Measurements from ENCODE around the gene PSMB9.
A peak's percentile ranks its signal among the peaks of the same experiment; 100 is the strongest.
"Not testable (repeated sequence)": the region's sequence is repeated elsewhere in the genome, so short reads cannot be mapped to it uniquely, and the experiment has no call there.

PSMB9 gene

DNA sequence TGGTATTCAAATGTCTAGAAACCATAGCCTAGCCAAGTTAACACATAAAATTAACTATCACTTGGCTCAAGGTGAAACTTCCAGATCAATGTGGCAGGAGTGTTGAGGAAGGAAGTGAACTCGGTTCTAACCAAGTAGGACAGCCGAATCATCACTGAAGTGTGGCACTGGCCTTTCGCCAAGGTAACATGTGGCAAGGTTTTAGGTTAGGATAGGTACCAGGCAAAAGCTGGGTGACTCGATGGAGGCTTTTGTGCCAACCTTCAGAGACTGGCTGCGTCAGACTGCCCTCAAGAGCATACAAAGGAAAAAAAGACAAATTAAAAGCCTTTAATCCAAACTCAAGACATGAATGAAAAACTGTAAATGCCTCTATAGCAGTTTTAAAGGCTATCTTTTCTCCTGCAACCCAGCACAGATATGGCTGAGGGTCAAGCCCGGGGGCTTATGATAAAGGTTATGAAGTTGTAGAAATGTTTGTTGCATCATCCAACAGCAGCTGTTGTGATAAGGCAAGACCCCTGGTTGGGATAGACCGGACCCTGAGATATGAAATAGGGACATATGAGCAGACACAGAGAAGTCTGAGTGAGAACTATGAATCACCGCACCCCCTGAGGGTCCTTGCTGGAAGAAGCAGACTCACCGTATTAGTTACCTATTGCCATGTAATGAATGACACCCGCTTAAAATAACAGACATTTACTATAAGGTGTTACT, 11.9 kb downstream of the PSMB9 start:
- DNase-seq = no peak

DNA sequence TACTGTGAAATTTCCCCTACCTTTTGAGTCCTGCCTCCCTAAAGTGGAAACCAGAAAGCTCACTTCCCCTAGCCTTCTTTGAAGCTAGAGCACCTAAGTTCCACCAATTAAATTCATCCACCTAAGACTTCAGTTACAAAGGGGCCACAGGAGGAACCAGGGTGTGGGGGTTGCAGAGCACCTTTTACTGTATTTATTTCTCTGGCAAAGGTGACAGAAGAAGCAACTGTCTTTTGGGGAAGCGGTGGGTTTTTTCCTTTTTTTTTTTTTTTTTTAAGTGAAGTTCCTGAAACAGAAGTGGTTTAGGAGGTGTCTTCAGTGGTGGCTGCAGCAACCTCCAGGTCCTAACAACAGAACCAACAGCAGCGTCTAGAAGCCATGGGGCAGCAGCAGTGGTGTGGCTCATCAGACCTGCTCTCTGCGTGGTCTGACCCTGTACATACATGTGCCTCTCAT, 13.1 kb downstream of the PSMB9 start:
- peak; percentile 28 to 44 for DNase-seq

DNA sequence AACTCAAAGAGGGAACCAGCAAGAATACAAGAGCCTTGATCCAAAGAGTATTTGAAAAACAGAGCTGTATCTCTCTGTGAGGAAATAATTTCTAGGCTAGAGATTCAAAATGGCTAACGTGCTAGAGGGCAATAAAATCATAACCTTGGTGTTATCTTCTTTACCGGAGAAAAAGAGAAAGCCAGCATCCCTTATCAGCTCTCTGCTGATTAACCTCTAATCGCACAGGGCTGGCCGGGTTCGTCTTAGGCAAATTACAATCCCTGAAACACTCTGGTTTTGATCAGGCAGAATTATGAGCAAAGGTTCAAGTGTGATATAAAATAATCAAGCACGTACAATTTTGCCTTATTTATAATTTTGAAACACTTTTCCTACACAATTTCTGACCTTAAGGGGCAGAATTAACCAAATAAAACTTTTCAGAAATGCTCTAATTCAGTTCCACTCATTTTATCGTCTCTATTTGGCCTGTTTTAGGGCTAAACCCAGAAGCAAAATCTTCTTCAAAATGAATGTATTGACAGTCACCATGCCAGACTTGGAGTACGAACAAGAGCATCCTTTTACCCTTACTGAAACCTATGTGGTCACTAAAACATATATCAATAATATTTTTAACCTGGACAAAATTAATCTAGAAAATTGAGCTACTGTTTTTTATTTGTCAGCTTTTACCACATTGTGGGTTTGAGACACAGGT, 13.7 kb downstream of the PSMB9 start:
- no peak for DNase-seq

DNA sequence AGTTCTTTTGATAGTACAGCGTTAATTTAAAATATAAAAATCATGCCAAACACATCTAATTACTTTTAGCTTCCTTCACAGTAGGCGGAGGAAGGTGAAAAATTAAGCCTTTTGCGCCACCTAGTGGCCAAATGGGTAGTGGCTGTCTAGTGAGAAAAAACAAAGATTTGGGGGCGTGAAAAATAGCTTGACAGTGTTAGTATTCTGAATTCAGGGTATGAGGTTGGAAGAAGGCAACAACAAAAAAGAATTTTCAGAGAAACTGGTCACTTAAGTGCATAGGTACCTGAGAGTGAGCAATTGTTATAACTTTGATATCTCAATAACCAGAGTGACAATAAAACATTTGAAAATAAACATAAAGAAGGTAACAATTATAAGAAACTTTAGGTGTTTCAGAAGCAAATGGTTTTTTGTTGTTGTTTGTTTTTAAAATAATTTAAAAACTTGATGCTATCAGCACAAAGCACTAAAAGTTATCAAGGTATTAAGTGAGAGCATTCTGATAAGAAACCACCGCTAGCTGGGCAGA, 14.3 kb downstream of the PSMB9 start:
- DNase-seq = peak; percentile 85 to 89

DNA sequence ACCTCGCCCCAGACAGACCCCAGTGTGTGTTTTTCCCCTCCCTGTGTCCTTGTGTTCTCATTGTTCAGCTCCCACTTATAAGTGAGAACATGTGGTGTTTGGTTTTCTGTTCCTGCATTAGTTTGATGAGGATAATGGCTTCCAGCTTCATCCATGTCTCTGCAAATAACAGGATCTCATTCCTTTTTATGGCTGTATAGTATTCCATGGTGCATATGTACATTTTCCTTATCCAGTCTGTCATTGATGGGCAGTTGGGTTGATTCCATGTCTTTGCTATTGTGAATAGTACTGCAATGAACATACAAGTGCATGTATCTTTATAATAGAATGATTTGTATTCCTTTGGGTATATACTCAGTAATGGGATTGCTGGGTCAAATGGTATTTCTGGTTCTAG, 20.0 kb downstream of the PSMB9 start:
- not testable (repeated sequence) for DNase-seq

DNA sequence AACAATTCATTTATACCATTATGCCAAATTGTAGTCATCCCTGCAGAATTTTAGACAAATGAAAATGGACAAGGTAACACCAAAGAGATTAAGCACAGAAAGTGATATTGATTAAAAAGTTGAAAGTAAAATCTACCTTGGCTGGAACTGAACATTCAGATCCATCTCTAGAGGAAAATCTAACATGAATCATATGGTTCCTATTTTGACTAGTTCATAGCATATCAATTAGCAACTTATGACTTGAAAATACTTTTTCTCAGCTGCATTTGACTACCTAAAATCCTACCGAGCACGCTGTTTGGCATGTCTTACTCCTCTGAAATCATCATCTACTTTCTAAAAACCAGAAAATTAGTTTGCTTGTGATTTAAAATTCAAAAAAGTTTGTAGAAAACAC, 22.6 kb downstream of the PSMB9 start:
- no peak for DNase-seq

DNA sequence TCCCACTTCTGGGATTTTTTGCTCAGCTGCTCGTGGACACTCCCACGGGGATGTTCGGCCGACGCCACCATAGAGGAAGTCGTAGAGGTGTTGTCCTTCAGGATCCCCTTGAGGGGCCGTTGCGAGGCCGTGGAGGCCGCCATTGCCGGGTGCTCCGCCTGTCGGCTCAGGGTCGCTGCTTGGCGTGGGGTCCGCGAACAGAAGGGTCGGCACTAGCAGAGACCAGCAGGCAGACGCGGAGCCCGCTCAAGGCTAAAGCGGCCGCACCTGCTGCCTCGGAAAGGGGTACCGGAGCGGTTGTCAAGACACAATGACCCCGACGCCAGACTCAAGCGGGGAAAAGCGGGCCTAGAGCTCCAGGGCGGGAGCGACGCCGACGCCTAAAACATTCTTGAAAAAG, 25.7 kb downstream of the PSMB9 start:
- DNase-seq = peak in 1 of 2 donors; percentile 42

DNA sequence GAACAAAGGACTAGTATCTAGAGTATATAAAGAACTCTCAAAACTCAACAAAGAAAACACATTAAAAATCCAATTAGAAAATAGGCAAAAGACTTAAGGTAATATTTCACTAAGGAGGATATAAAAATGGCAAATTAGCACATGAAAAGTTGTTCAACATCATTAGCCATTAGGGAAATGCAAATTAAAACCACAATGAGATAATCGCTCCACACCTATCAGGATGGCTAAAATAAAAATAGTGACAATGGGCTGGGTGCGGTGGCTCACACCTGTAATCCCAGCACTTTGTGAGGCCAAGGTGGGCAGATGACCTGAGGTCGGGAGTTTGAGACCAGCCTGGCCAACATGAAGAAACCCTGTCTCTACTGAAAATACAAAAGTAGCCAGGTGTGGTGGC, 27.0 kb downstream of the PSMB9 start:
- DNase-seq = not testable (repeated sequence)

DNA sequence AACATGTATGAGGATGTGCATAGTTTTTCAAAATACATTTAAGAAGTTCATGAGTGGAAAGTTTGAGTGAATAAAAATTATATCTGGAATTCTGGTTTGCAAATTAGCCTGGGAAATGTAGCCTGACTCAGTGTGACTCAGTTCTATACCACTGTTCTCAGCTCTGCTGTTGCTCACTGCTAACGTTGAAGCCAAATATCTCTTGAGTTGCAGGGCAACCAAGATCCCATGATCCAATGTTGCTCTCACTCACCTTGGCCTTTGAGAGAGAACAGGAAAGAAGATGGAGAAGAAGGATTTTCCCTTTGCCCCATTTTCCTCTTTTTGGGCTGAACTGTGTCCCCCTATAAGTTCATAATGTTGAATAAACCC, 28.9 kb downstream of the PSMB9 start:
- DNase-seq = no peak

DNA sequence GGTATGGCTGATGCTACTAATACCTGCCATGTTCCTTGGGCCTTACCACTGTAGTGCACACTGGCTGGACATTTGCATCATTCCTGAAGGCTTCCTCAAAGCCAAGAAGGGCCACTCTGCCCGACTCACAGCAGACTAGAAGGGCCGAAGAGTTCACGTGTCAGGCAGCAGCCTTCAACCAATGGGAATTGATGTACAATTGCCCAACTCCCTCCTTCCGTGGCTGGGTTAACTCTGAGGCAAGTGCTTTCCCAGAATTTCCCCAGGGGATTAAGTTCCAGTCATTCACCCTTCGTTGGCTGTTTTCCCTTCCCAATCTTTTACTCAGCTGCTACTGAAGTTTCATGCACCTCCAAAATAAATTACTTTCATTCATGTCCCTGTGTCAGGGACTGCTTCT, 29.8 kb downstream of the PSMB9 start:
- DNase-seq = peak; percentile 65 to 75

DNA sequence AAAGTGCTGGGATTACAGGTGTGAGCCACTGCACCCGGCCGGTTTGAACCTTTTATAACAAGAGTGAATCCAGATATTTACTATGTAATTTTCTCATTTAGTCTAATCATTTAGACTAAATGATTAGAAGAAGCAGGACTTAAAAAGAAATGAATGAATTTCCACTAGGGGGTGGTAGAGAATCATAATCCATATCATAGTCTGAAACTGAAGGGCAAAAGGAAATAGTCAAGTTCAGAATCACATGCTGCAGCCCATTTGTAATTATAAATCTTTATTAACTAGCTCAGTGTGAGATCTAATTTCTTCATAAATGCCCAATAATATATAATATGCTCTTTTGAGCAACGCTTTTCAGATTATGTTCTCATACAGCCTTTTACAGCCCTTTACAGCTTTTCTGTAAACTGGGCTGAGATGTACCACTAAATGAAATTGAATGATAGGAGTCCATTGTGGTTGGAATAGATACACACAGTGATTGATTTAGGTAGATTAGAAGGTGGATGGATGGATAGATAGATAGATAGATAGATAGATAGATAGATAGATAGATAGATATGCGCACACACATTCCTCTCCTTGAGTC, 31.8 kb downstream of the PSMB9 start:
- DNase-seq = peak; percentile 46 to 92

DNA sequence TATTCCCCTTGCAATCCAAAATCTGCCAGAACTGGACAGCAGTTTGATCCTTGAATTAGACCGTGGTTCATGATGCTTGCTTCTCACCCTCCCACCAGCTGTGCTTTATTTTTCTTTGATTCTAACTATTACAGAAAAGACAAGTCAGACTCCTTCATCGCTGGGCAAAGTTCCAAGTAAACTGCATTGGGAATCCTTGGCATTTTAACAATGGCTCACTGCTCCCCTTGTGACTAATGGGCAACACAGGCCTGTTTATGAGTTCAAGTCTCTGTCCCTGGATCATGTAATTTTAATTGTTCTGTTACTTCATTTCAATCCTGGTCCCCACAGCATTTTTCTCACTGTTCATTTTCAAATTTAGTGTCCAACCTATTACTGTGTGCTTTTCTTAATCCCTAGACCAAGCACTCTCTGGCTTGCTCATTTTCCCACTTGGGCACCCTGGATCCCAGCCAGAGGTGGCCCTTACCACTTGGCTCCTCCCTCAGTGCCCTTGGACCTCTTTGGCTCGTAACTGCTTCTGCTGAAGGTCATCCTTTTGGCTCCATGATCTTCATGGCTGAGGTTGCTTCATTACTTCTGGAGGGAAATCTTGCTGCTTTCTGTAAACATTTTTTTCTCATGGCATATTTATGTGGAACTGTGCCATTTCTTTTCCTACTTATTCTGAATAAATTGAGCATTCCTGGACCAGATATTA, 32.8 kb downstream of the PSMB9 start:
- no peak for DNase-seq

DNA sequence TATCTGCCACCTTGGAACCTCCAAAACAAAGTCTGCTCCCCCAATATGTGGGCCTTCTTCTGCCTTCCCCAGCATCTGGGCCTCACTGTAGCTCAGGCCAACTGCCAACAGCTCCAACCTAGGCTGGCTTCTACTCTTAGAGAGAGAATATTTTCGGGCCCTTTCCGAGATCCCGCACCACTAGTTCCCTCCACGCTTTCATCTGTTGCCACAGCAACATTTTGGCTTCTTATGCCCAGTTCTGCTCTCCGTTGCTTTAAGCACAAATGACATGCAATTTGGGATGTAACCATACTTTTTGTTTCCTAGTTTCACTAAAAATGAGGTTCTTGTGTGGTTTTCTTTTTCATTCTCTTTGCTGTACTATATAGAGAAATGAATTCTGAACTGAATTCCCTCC, 33.6 kb downstream of the PSMB9 start:
- no peak for DNase-seq

DNA sequence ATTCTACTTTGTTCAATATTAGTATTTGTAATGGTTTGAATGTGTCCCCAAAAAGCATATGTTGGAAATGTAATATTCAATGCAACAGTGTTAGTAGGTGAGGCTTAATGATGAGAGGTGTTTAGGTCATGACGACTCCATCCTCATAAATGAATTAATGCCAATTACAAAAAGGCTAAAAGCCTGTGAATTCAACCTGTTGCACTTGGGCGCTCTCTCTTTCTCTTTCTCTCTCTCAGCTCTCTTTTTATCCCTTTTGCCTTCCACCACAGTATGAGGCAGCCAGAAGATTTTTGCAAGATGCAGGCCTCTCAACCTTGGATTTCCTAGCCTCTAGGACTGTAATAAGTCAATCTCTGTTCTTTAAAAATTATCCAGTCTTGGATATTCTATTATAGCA, 34.6 kb downstream of the PSMB9 start:
- DNase-seq = no peak

DNA sequence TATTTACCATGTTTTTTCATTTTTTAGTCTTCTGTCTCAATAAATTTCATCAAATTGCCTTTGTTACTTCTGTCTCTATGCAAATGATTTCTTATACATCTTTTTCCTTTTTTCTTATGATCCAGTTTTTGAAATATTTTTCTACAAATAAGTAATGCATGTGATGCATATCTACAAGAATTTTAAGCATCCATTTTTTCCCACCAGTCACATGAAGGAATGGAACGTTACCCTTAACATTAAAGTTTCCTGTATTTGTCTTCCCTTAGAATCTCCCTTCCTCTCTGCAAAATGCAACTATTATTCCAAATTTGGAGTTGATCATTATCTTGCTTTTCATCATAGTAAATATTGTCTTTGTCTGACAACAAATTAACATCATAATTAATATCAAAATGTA, 35.5 kb downstream of the PSMB9 start:
- no peak for DNase-seq

DNA sequence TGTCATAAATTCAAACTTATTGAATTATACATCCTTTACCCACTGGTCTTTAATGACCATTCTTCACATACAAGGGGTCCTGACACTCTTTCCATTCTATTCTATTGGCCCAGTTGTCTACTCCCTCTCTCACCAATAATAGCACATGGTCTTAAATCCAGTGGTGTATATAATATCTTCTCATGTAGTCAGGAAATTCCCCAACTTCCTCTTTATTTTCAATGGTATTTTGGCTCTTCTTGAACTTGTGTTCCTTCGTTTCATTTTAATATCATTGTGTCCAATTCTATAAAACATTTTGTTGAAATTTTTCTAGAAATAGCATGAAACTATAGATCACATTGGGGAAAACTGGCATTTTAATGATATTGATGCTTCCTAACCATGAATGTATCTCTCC, 36.8 kb downstream of the PSMB9 start:
- DNase-seq = peak in 1 of 2 donors; percentile 15

DNA sequence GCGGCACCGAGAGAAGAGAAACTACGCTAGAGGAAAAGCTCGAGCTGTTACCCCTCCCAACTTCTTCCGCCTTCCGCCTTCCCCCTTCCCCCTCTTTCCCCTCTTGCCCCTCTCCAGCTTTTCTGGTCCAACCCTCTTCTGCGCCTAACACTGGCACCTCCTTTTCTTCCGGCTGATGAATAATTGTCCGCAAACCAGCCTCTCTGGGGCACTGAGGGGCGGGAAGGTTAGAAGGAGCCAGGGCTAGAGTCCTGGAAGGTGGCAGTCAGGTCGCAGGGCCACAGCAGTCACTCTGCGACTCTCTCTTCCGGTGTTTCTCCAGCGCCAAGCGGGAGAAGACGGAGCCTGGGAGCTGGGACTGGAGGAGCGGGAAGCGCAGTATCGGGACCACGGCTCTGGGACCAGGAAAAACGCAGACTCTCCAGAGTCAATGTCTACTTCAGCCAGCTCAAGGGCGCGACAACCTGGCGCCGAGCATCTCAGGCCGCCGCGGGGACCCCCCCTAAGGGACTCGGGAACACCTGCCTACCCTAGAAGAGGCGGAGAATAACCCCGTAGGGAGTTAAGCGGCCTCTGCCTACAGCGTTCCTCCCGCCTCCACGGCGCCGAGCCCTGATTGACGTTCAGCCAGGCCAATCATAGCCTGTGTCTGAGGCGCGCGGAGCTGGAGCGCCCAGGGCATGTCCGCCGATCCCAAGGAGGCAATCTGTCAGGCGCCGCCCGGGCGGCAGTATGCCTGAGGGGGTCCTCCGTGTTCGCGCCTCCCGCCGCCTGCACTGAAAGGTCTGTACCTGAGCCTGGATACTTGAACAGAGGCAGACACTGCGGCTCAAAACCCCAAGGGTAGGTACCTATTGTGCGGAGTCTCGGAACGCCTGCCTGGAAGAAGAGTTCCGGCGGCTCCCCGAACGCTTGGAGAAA, 40.4 kb downstream of the PSMB9 start:
- DNase-seq = peak; percentile 92 to 98

DNA sequence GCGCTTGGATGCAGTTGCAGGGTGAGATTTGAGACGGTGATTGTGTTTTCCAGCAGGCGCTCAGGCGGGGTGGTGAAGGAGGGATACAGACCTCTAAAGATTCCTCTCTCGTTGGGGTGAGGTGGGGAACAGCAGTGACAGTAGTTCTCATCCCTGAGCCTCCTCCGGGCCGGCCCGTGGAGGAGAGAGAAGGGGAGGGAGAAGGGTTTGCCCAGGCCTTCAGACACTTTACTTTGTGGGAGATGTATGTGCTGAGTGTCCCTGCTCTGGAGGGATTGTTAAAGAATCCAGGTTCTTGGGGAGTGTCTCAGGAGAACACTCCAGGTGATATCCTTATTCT, 41.0 kb downstream of the PSMB9 start:
- DNase-seq = no peak

DNA sequence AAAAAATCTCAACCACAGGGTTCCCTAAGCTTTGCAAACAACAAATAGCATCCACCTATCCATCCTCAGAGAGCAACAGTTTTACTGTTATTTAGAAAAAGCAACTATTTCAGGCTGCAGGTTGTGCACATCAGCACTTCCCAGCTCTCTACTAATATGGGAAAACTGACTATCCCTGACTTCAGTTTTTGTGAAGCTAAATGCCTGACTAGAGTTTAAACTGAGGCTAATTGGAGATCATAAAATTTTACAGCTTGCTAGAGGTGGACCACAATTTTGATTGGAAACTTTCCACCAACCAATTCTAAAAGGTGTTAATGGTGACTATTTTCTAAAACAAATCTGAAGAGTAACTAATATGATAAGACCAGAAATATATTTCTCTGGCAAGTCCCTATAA, 50.0 kb downstream of the PSMB9 start:
- no peak for DNase-seq

DNA sequence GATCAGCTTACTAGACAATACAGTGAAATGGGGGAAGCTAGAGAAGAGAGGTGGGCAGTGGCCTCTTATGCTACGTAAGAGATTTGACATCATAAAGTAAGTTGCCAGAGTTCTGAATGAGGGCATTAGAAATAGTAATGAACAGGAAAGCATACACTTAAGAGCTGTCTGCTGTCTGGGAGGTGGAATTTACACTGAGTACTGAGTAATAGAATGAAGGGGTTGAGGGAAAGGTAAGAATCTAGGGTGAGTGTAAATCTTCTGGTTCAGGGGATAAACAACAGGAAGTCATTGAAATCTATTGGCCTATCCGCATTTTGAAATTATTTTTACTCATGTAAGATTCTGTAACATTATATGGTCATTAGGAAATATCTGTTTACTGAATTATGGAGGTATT, 51.1 kb downstream of the PSMB9 start:
- DNase-seq = no peak

DNA sequence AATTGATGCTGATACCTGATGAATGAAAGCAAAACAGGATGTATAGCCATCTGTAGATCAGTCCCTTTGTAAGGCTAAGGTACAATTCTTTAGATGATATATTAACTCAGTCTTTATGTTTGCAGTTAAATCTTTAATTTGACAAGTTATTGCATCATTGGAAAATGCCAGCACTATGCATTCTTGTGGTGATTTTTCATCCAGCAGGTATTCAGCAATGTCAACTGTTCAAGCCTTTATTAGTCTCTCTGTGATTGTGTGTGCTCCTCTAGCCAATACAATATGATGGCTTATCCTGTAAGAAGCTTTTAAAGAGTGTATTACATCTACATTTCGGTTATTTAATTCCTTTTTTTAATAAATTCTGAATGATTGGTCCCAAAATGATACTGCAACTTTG, 52.5 kb downstream of the PSMB9 start:
- no peak for DNase-seq

DNA sequence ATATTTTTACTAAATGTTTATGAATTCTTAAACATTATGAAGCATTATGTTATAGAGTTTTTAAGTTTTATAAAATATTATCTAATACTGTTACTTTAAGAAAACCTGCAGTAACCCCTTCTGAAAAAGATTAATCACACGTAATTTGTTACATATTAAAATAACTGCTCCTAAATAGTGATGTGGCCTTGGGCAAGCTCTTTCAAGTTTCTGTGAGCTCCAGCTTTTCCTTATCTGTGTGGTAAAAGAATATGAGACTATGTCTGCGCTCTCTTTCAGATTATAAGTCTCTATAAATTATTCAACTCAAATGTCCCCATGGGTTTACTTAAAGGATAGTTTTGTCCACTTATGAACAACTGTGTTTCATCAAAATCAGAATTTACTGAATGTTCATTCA, 54.9 kb downstream of the PSMB9 start:
- DNase-seq = no peak
